ENCODE results near the gene BTNL9. TPM values are rescaled to one million over a fixed set of nuclear protein-coding genes. Genes with fewer than 3 reads are reported as not detected.
"Not testable (repeated sequence)": the region's sequence is repeated elsewhere in the genome, so short reads cannot be mapped to it uniquely, and the experiment has no call there.

BTNL9 gene
- polyA plus RNA-seq, 4 donors = 7.0 to 12.1 (median 8.0) TPM

GRCh38 chr5:181042036-181042713 is 2.1 kb downstream of the BTNL9 start:
- no peak for DNase-seq (ENCODE audit: low read depth in 4 of 4, low spot score in 3 of 4)

GRCh38 chr5:181042722-181043121 is 2.7 kb downstream of the BTNL9 start:
- DNase-seq (ENCODE audit: low read depth in 4 of 4, low spot score in 3 of 4) = no peak

GRCh38 chr5:181043285-181044092 is 3.4 kb downstream of the BTNL9 start:
- no peak for DNase-seq (ENCODE audit: low read depth in 4 of 4, low spot score in 3 of 4)

GRCh38 chr5:181044093-181044599 is 4.1 kb downstream of the BTNL9 start:
- DNase-seq (ENCODE audit: low read depth in 4 of 4, low spot score in 3 of 4) = no peak

GRCh38 chr5:181044662-181045305 is 4.7 kb downstream of the BTNL9 start:
- DNase-seq (ENCODE audit: low read depth in 4 of 4, low spot score in 3 of 4) = no peak

- DNase-seq (ENCODE audit: low read depth in 4 of 4, low spot score in 3 of 4) = no peak
These were observed 5.2 kb downstream of the BTNL9 start for GRCh38 chr5:181045316-181045715.

- DNase-seq (ENCODE audit: low read depth in 4 of 4, low spot score in 3 of 4) = not testable (repeated sequence)
These were observed 5.8 kb downstream of the BTNL9 start for GRCh38 chr5:181045857-181046256.

- DNase-seq (ENCODE audit: low read depth in 4 of 4, low spot score in 3 of 4) = no peak
These were observed 7.2 kb downstream of the BTNL9 start for GRCh38 chr5:181047288-181047687.

- DNase-seq (ENCODE audit: low read depth in 4 of 4, low spot score in 3 of 4) = no peak
These were observed 7.9 kb downstream of the BTNL9 start for GRCh38 chr5:181047921-181048320.

- DNase-seq (ENCODE audit: low read depth in 4 of 4, low spot score in 3 of 4) = no peak
These were observed 9.9 kb downstream of the BTNL9 start for GRCh38 chr5:181050016-181050415.

GRCh38 chr5:181051841-181052671 is 12.0 kb downstream of the BTNL9 start:
- DNase-seq (ENCODE audit: low read depth in 4 of 4, low spot score in 3 of 4) = no peak

- no peak for DNase-seq (ENCODE audit: low read depth in 4 of 4, low spot score in 3 of 4)
These were observed 12.8 kb downstream of the BTNL9 start for GRCh38 chr5:181052672-181053487.

GRCh38 chr5:181053488-181054121 is 13.5 kb downstream of the BTNL9 start:
- DNase-seq (ENCODE audit: low read depth in 4 of 4, low spot score in 3 of 4) = no peak

GRCh38 chr5:181054138-181054537 is 14.1 kb downstream of the BTNL9 start:
- DNase-seq (ENCODE audit: low read depth in 4 of 4, low spot score in 3 of 4) = no peak

- DNase-seq (ENCODE audit: low read depth in 4 of 4, low spot score in 3 of 4) = no peak
These were observed 14.9 kb downstream of the BTNL9 start for GRCh38 chr5:181054871-181055459.

GRCh38 chr5:181056431-181056830 is 16.4 kb downstream of the BTNL9 start:
- DNase-seq (ENCODE audit: low read depth in 4 of 4, low spot score in 3 of 4) = no peak

- no peak for DNase-seq (ENCODE audit: low read depth in 4 of 4, low spot score in 3 of 4)
These were observed 18.3 kb downstream of the BTNL9 start for GRCh38 chr5:181058321-181058720.

GRCh38 chr5:181058786-181059296 is 18.8 kb downstream of the BTNL9 start:
- DNase-seq (ENCODE audit: low read depth in 4 of 4, low spot score in 3 of 4) = no peak

Measured in right renal pelvis (tissue), 4 donors.